HCT116 (cell line): ENCODE data around the gene CEP57. TPM values are rescaled to one million over a fixed set of nuclear protein-coding genes. Genes with fewer than 3 reads are reported as not detected.

Experiments used
- ATAC-seq: fragments of 200-7000 bp; cut with Tn5 transposase; 2 replicates; pipeline ENCODE4 v1.9.1; 2020; ENCODE audit warnings: mild to moderate bottlenecking, moderate library complexity
- BruUV-seq: library from RNA; stranded (reverse); fragments of 400-500 nt; replicated peaks from 2 replicates; lab custom pipeline; 2021; lab: Mats Ljungman, UMichigan
- CTCF ChIA-PET: fragments of 300-600 bp; sonication (Branson Sonifier 250); formaldehyde crosslinking; loops from one replicate; lab custom pipeline; 2021; ENCODE audit warnings: antibody characterized with exemption; lab: Charles Lee
- POLR2A ChIA-PET: fragments of 300-600, 350-600 bp; sonication (Branson Sonifier 250); formaldehyde crosslinking; loops from one replicate; lab custom pipeline; 2021; ENCODE audit warnings: antibody characterized with exemption; lab: Charles Lee
- RAD21 ChIA-PET, 2 experiments: fragments of 300-600 bp; sonication (Branson Sonifier 250); formaldehyde crosslinking; loops; one replicate each; lab custom pipeline; 2023; ENCODE audit warnings: low total read pairs in 2 of 2; ENCODE audit not compliant: uncharacterized antibody in 2 of 2, unreplicated experiment in 2 of 2, low non-redundant PET in 1 of 2; lab: Charles Lee
- DNase-seq: peaks from one replicate; pipeline ENCODE4 v3.0.0-alpha.2; 2010; ENCODE audit warnings: low read depth, low spot score
- H2AFZ ChIP-seq: fragments of 200-600 bp; shearing (Covaris generic), sonication (generic); 2 replicates; pipeline ENCODE4 v1.6.1; 2017; ENCODE audit warnings: low read depth, mixed run types, mixed read lengths, antibody characterized with exemption, low read length; ENCODE audit not compliant: poor library complexity, severe bottlenecking
- H3K27ac ChIP-seq: 2 replicates; pipeline ENCODE4 v1.5.1; 2012; ENCODE audit warnings: low read depth, low read length
- H3K27me3 ChIP-seq: fragments of 200-600 bp; sonication (generic); 2 replicates; pipeline ENCODE4 v1.6.1; 2016; ENCODE audit warnings: mixed run types, low read length, mixed read lengths; ENCODE audit not compliant: insufficient read depth
- H3K36me3 ChIP-seq, 2 experiments: fragments of 200-500 bp in 1 of 2; fragments of 200-600 bp in 1 of 2; sonication (Bioruptor generic) in 1 of 2; sonication (generic) in 1 of 2; 2 replicates each; pipeline versions ENCODE4 v1.5.1 to v1.6.1; 2014 to 2016; ENCODE audit warnings: low read length in 2 of 2, inconsistent platforms in 1 of 2, mixed read lengths in 1 of 2, mixed run types in 1 of 2; ENCODE audit not compliant: insufficient read depth in 2 of 2, control insufficient read depth in 1 of 2
- H3K4me1 ChIP-seq, 2 experiments: fragments of 200-600 bp in 1 of 2; sonication (generic) in 1 of 2; 2 replicates each; pipeline versions ENCODE4 v1.5.1 to v1.6.1; 2012 to 2017; ENCODE audit warnings: low read length in 2 of 2, inconsistent platforms in 1 of 2, mild to moderate bottlenecking in 1 of 2, mixed read lengths in 1 of 2, mixed run types in 1 of 2, moderate library complexity in 1 of 2; ENCODE audit not compliant: insufficient read depth in 2 of 2, control insufficient read depth in 1 of 2
- H3K4me2 ChIP-seq: fragments of 200-600 bp; sonication (generic); 2 replicates; pipeline ENCODE4 v1.6.1; 2017; ENCODE audit warnings: mixed run types, low read length, mixed read lengths
- H3K4me3 ChIP-seq, 2 experiments: fragments of 200-600 bp in 1 of 2; sonication (generic) in 1 of 2; replicated peaks in 1 of 2; 2 replicates each; pipeline ENCODE4 v1.5.1; 2011 to 2016; ENCODE audit warnings: low read length in 2 of 2, control low read depth in 1 of 2, low read depth in 1 of 2, mild to moderate bottlenecking in 1 of 2, mixed read lengths in 1 of 2, mixed run types in 1 of 2
- H3K79me2 ChIP-seq: fragments of 200-600 bp; sonication (generic); 2 replicates; pipeline ENCODE4 v1.6.1; 2017; ENCODE audit warnings: mild to moderate bottlenecking, mixed run types, low read length, moderate library complexity, mixed read lengths; ENCODE audit not compliant: insufficient read depth
- H3K9ac ChIP-seq: fragments of 200-600 bp; sonication (generic); 2 replicates; pipeline ENCODE4 v1.6.1; 2016; ENCODE audit warnings: low read length, mixed read lengths
- H3K9me2 ChIP-seq: fragments of 200-600 bp; sonication (generic), shearing (Covaris generic); 2 replicates; pipeline ENCODE4 v1.6.1; 2017; ENCODE audit warnings: mixed run types, mild to moderate bottlenecking, moderate library complexity; ENCODE audit not compliant: insufficient read depth
- H3K9me3 ChIP-seq, 2 experiments: fragments of 200-500 bp in 1 of 2; fragments of 200-600 bp in 1 of 2; sonication (Bioruptor generic) in 1 of 2; sonication (generic) in 1 of 2; 2 replicates each; pipeline ENCODE4 v1.6.1; 2014 to 2017; ENCODE audit warnings: low read length in 2 of 2, mixed read lengths in 2 of 2, inconsistent platforms in 1 of 2, low read depth in 1 of 2, mild to moderate bottlenecking in 1 of 2, mixed run types in 1 of 2, moderate library complexity in 1 of 2; ENCODE audit not compliant: control insufficient read depth in 1 of 2, insufficient read depth in 1 of 2
- H4K20me1 ChIP-seq: fragments of 200-600 bp; sonication (generic), shearing (Covaris generic); 2 replicates; pipeline ENCODE4 v1.6.1; 2017; ENCODE audit warnings: mixed run types, mild to moderate bottlenecking, moderate library complexity; ENCODE audit not compliant: insufficient read depth
- CBX3 ChIP-seq: IDR thresholded peaks from 2 replicates; pipeline ENCODE4 v1.6.1; 2012; ENCODE audit warnings: low read depth
- EZH2 ChIP-seq: fragments of 200-600 bp; sonication (generic); IDR thresholded peaks from 2 replicates; pipeline ENCODE4 v1.6.1; 2017; ENCODE audit warnings: antibody characterized with exemption, mixed run types
- EZH2phosphoT487 ChIP-seq: fragments of 200-600 bp; IDR thresholded peaks from 2 replicates; pipeline ENCODE4 v1.6.1; 2018; ENCODE audit warnings: antibody characterized with exemption, borderline replicate concordance
- FOSL1 ChIP-seq: IDR thresholded peaks from 2 replicates; pipeline ENCODE4 v1.6.1; 2012; ENCODE audit warnings: low read depth
- POLR2A ChIP-seq: IDR thresholded peaks from 2 replicates; pipeline ENCODE4 v1.7.0; 2011; ENCODE audit warnings: borderline replicate concordance; ENCODE audit not compliant: insufficient read depth, insufficient read length; ENCODE audit errors: extremely low read depth
- RAD21 ChIP-seq: IDR thresholded peaks from 2 replicates; pipeline ENCODE4 v1.6.1; 2012; ENCODE audit warnings: low read depth, mild to moderate bottlenecking
- SIN3A ChIP-seq: IDR thresholded peaks from 2 replicates; pipeline ENCODE4 v1.6.1; 2012; ENCODE audit warnings: low read depth
- SP1 ChIP-seq: IDR thresholded peaks from 2 replicates; pipeline ENCODE4 v1.6.1; 2012; ENCODE audit warnings: low read depth
- SRF ChIP-seq: IDR thresholded peaks from 2 replicates; pipeline ENCODE4 v1.6.1; 2012; ENCODE audit warnings: low read depth
- YY1 ChIP-seq: IDR thresholded peaks from 2 replicates; pipeline ENCODE4 v1.6.1; 2011; ENCODE audit warnings: low read length, low read depth, moderate library complexity, mild to moderate bottlenecking; ENCODE audit not compliant: insufficient replicate concordance; ENCODE audit errors: extremely low read depth
- ZFX ChIP-seq: fragments of 450-650 bp; IDR thresholded peaks from 2 replicates; pipeline ENCODE4 v1.6.1; 2017
- intact Hi-C: fragments of 100-400 bp; cut with micrococcal nuclease; formaldehyde crosslinking; loops from 2 replicates; pipeline ENCODE4 v1.10.0; 2022
- total RNA-seq: library from RNA; stranded (reverse); gene quantifications from one replicate; pipeline ENCODE4 v1.2.1, GENCODE V29; 2021; ENCODE audit not compliant: unreplicated experiment
- TF ChIP-seq, protein P1 (sequence below): IDR thresholded peaks from 2 replicates; pipeline ENCODE4 v1.6.1; 2012
- TF ChIP-seq, protein P2 (sequence below): IDR thresholded peaks from 2 replicates; pipeline ENCODE4 v1.6.1; 2012; ENCODE audit warnings: low read depth
- TF ChIP-seq, protein P3 (sequence below), 3 experiments: fragments of 200-600 bp in 1 of 3; sonication (generic) in 1 of 3; IDR thresholded peaks in 2 of 3; conservative IDR thresholded peaks in 1 of 3; 2 replicates each; pipeline ENCODE4 v1.5.1; 2012 to 2017; ENCODE audit warnings: low read depth in 2 of 3, low read length in 2 of 3, antibody characterized with exemption in 1 of 3, borderline replicate concordance in 1 of 3, control low read depth in 1 of 3, mild to moderate bottlenecking in 1 of 3, mixed read lengths in 1 of 3, mixed run types in 1 of 3, moderate library complexity in 1 of 3; ENCODE audit not compliant: insufficient read depth in 1 of 3
- TF ChIP-seq, protein P4 (sequence below): IDR thresholded peaks from 2 replicates; pipeline ENCODE4 v1.6.1; 2011; ENCODE audit warnings: mild to moderate bottlenecking, low read length, moderate library complexity; ENCODE audit not compliant: insufficient replicate concordance; ENCODE audit errors: extremely low read depth

Gene CEP57
- total RNA-seq, 1 experiment from 2014 or later: 43.3 TPM

DNA sequence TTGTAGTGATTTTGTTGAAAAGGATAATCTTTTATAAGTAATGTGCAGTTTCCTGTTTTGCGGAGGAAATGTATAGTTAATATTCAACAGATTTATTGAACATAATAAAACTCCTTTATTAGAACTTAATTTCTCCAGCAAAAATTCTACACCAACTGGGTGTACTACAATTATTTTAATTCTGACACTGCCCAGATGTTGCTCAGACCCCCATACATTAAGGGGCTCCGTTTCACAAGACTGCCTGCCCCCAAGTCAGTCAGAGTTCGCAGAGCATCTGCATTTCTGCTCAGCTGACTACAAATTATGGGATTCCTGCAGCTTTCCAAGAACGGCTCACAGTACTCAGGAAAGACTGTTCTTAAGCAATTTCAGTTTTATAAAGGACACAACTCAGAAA lies 6.2 kb downstream of the CEP57 start:
- H3K9me2 ChIP-seq: no peaks in the 10 kb centered on the region
- peaks cover 56% of the 10 kb centered on the region for H3K79me2 ChIP-seq
- no peaks in the 10 kb centered on the region for H3K9me3 ChIP-seq
- H3K4me3 ChIP-seq: no peak overlapping the region
- no TSS peak for BruUV-seq
- ChIA-PET CTCF (no interaction called here), POLR2A (no interaction called here), RAD21 (no interaction called here)
- 0 out of 4 replicates have a peak, but pooled peaks cover 0 to 6% of the 10 kb centered on the region in 2 experiments for H3K36me3 ChIP-seq
- H3K4me2 ChIP-seq: no peak overlapping the region
- no peaks in the 10 kb centered on the region; the same call in 1 of the 2 replicates for H4K20me1 ChIP-seq
- ATAC-seq (no peak), DNase-seq (no peak)
- intact Hi-C loops: no loop called here
- H3K27me3 ChIP-seq: no peaks in the 10 kb centered on the region
- no peak overlapping the region for H3K27ac ChIP-seq
- peaks cover 3 to 5% of the 10 kb centered on the region in 2 experiments; a peak in 3 of 4 replicates for H3K4me1 ChIP-seq
- no peak overlapping the region for H2AFZ ChIP-seq
- TF ChIP-seq CBX3 (no peak), RAD21 (no peak), EZH2phosphoT487 (no peak), SRF (no peak), POLR2A (no peak), YY1 (no peak), SP1 (no peak), ZFX (no peak), EZH2 (no peak), FOSL1 (no peak), SIN3A (no peak)
- TF ChIP-seq, protein P1, sequence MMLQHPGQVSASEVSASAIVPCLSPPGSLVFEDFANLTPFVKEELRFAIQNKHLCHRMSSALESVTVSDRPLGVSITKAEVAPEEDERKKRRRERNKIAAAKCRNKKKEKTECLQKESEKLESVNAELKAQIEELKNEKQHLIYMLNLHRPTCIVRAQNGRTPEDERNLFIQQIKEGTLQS: no peak
- TF ChIP-seq, protein P2, sequence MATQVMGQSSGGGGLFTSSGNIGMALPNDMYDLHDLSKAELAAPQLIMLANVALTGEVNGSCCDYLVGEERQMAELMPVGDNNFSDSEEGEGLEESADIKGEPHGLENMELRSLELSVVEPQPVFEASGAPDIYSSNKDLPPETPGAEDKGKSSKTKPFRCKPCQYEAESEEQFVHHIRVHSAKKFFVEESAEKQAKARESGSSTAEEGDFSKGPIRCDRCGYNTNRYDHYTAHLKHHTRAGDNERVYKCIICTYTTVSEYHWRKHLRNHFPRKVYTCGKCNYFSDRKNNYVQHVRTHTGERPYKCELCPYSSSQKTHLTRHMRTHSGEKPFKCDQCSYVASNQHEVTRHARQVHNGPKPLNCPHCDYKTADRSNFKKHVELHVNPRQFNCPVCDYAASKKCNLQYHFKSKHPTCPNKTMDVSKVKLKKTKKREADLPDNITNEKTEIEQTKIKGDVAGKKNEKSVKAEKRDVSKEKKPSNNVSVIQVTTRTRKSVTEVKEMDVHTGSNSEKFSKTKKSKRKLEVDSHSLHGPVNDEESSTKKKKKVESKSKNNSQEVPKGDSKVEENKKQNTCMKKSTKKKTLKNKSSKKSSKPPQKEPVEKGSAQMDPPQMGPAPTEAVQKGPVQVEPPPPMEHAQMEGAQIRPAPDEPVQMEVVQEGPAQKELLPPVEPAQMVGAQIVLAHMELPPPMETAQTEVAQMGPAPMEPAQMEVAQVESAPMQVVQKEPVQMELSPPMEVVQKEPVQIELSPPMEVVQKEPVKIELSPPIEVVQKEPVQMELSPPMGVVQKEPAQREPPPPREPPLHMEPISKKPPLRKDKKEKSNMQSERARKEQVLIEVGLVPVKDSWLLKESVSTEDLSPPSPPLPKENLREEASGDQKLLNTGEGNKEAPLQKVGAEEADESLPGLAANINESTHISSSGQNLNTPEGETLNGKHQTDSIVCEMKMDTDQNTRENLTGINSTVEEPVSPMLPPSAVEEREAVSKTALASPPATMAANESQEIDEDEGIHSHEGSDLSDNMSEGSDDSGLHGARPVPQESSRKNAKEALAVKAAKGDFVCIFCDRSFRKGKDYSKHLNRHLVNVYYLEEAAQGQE: no peak
- TF ChIP-seq, protein P3, sequence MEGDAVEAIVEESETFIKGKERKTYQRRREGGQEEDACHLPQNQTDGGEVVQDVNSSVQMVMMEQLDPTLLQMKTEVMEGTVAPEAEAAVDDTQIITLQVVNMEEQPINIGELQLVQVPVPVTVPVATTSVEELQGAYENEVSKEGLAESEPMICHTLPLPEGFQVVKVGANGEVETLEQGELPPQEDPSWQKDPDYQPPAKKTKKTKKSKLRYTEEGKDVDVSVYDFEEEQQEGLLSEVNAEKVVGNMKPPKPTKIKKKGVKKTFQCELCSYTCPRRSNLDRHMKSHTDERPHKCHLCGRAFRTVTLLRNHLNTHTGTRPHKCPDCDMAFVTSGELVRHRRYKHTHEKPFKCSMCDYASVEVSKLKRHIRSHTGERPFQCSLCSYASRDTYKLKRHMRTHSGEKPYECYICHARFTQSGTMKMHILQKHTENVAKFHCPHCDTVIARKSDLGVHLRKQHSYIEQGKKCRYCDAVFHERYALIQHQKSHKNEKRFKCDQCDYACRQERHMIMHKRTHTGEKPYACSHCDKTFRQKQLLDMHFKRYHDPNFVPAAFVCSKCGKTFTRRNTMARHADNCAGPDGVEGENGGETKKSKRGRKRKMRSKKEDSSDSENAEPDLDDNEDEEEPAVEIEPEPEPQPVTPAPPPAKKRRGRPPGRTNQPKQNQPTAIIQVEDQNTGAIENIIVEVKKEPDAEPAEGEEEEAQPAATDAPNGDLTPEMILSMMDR (IDR thresholded peaks at IDR 0.05 in 2 of 3, conservative IDR thresholded peaks at IDR 0.05 in 1 of 3; ENCODE audit: borderline replicate concordance in 1 of 3, insufficient read depth in 1 of 3, low read depth in 2 of 3, low read length in 2 of 3): no peak
- TF ChIP-seq, protein P4, sequence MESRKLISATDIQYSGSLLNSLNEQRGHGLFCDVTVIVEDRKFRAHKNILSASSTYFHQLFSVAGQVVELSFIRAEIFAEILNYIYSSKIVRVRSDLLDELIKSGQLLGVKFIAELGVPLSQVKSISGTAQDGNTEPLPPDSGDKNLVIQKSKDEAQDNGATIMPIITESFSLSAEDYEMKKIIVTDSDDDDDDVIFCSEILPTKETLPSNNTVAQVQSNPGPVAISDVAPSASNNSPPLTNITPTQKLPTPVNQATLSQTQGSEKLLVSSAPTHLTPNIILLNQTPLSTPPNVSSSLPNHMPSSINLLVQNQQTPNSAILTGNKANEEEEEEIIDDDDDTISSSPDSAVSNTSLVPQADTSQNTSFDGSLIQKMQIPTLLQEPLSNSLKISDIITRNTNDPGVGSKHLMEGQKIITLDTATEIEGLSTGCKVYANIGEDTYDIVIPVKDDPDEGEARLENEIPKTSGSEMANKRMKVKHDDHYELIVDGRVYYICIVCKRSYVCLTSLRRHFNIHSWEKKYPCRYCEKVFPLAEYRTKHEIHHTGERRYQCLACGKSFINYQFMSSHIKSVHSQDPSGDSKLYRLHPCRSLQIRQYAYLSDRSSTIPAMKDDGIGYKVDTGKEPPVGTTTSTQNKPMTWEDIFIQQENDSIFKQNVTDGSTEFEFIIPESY: no peak
- H3K9ac ChIP-seq: no peak overlapping the region
